Endothelial cell of umbilical vein (primary cell): Measurements from ENCODE around the gene CNGB1. TPM values are rescaled to one million over a fixed set of nuclear protein-coding genes. Genes with fewer than 3 reads are reported as not detected.

Experiments
- BruUV-seq: library from RNA; stranded (reverse); fragments of 400-500 nt; replicated peaks from 2 replicates; lab custom pipeline; 2021; lab: Mats Ljungman, UMichigan
- CTCF ChIA-PET: fragments of 300-600, 350-600 bp; sonication (Branson Sonifier 250); formaldehyde crosslinking; loops from one replicate; lab custom pipeline; 2021; ENCODE audit warnings: antibody characterized with exemption, inconsistent platforms; lab: Charles Lee
- POLR2A ChIA-PET: fragments of 300-600, 350-600 bp; sonication (Branson Sonifier 250); formaldehyde crosslinking; loops from one replicate; lab custom pipeline; 2021; ENCODE audit warnings: antibody characterized with exemption, inconsistent platforms; lab: Charles Lee
- DNase-seq: peaks from one replicate; pipeline ENCODE4 v3.0.0-alpha.2; 2011; ENCODE audit warnings: low read depth, low spot score
- FAIRE-seq: peaks from 2 replicates; lab custom pipeline; 2011; peaks lifted over from hg19 to GRCh38; lab: Jason Lieb, UNC
- H2AFZ ChIP-seq: 2 replicates; pipeline ENCODE4 v1.6.0; 2012; ENCODE audit warnings: low read depth, low read length, control low read depth, inconsistent platforms
- H3K27ac ChIP-seq: 2 replicates; pipeline ENCODE4 v1.5.1; 2011; ENCODE audit warnings: low read depth, mild to moderate bottlenecking, control low read depth, low read length, moderate library complexity; ENCODE audit not compliant: insufficient read depth
- H3K27me3 ChIP-seq, 2 experiments: 2 replicates each; pipeline versions ENCODE4 v1.6.0 to v1.6.1; 2011; ENCODE audit warnings: low read length in 2 of 2, mixed read lengths in 1 of 2; ENCODE audit not compliant: control insufficient read depth in 2 of 2, insufficient read depth in 2 of 2
- H3K36me3 ChIP-seq, 2 experiments: 2 replicates in 1 of 2; 3 replicates in 1 of 2; pipeline ENCODE4 v1.5.1; 2011; ENCODE audit warnings: low read length in 2 of 2, mild to moderate bottlenecking in 1 of 2, moderate library complexity in 1 of 2; ENCODE audit not compliant: control insufficient read depth in 2 of 2, insufficient read depth in 2 of 2; ENCODE audit errors: extremely low read depth in 1 of 2
- H3K4me1 ChIP-seq: 3 replicates; pipeline ENCODE4 v1.5.1; 2011; ENCODE audit warnings: mild to moderate bottlenecking, low read length; ENCODE audit not compliant: control insufficient read depth, insufficient read depth; ENCODE audit errors: extremely low read depth
- H3K4me2 ChIP-seq: 2 replicates; pipeline ENCODE4 v1.6.1; 2011; ENCODE audit warnings: low read length, control low read depth, mixed read lengths; ENCODE audit not compliant: insufficient read depth
- H3K4me3 ChIP-seq, 3 experiments: fragments of 200-600 bp in 1 of 3; sonication (generic), shearing (Covaris generic) in 1 of 3; replicated peaks in 1 of 3; 2 replicates each; pipeline ENCODE4 v1.5.1; 2011 to 2016; ENCODE audit warnings: control low read depth in 3 of 3, low read length in 3 of 3, mild to moderate bottlenecking in 2 of 3, inconsistent platforms in 1 of 3, low read depth in 1 of 3, moderate library complexity in 1 of 3; ENCODE audit not compliant: insufficient read depth in 1 of 3
- H3K79me2 ChIP-seq: 2 replicates; pipeline ENCODE4 v1.6.0; 2012; ENCODE audit warnings: low read length, inconsistent platforms; ENCODE audit not compliant: control insufficient read depth, insufficient read depth
- H3K9ac ChIP-seq: replicated peaks from 2 replicates; pipeline ENCODE3; 2011; ENCODE audit warnings: low read length, control low read depth; ENCODE audit not compliant: insufficient read depth; ENCODE audit errors: extremely low read depth
- H3K9me1 ChIP-seq: replicated peaks from 3 replicates; pipeline ENCODE4 v1.6.0; 2011; ENCODE audit warnings: mild to moderate bottlenecking, low read length; ENCODE audit not compliant: control insufficient read depth, insufficient read depth; ENCODE audit errors: extremely low read depth
- H3K9me3 ChIP-seq: replicated peaks from 2 replicates; pipeline ENCODE4 v1.5.1; 2012; ENCODE audit warnings: low read length, inconsistent platforms; ENCODE audit not compliant: control insufficient read depth, insufficient read depth
- H4K20me1 ChIP-seq: replicated peaks from 2 replicates; pipeline ENCODE3; 2011; ENCODE audit warnings: mild to moderate bottlenecking, low read length; ENCODE audit not compliant: control insufficient read depth, insufficient read depth; ENCODE audit errors: extremely low read depth
- EZH2 ChIP-seq: IDR thresholded peaks from 2 replicates; pipeline ENCODE4 v1.6.1; 2012; ENCODE audit warnings: borderline replicate concordance, low read depth, mild to moderate bottlenecking, moderate library complexity, low read length, inconsistent platforms; ENCODE audit not compliant: severe bottlenecking
- GATA2 ChIP-seq: IDR thresholded peaks from 2 replicates; pipeline ENCODE4 v1.7.0; 2011; ENCODE audit warnings: low read depth, mild to moderate bottlenecking, moderate library complexity, mixed read lengths, low read length; ENCODE audit not compliant: insufficient read length, insufficient read depth
- JUN ChIP-seq: IDR thresholded peaks from 2 replicates; pipeline ENCODE4 v1.6.1; 2011; ENCODE audit warnings: borderline replicate concordance, low read depth; ENCODE audit not compliant: insufficient read length, insufficient read depth
- MYC ChIP-seq: IDR thresholded peaks from one replicate; pipeline ENCODE4 v1.6.1; 2011; ENCODE audit warnings: mild to moderate bottlenecking, low read depth, low read length
- POLR2A ChIP-seq: IDR thresholded peaks from 2 replicates; pipeline ENCODE4 v1.6.1; 2012; ENCODE audit warnings: low read depth, mild to moderate bottlenecking, control low read depth, low read length
- POLR2AphosphoS5 ChIP-seq: IDR thresholded peaks from 2 replicates; pipeline ENCODE4 v1.6.1; 2012; ENCODE audit warnings: low read depth, mild to moderate bottlenecking, control low read depth, low read length, moderate library complexity; ENCODE audit not compliant: insufficient read depth
- dilution Hi-C: fragments of 300-500 bp; cut with MboI; formaldehyde crosslinking; loops from one replicate; pipeline ENCODE4 v1.15.0; 2019; ENCODE audit warnings: low sequenced_read_pairs; ENCODE audit not compliant: extremely low pct_ligation_motif_present
- intact Hi-C: fragments of 100-400 bp; cut with micrococcal nuclease; formaldehyde crosslinking; loops from one replicate; pipeline ENCODE4 v1.10.0; 2022
- polyA plus RNA-seq, 4 experiments: library from polyadenylated mRNA; depleted of rRNA in 3 of 4; stranded (reverse) in 3 of 4; unstranded in 1 of 4; fragments of >200 nt; gene quantifications; 2 replicates each; pipeline versions ENCODE4 v1.2.1 to v1.2.3, GENCODE V29; 2011 to 2012; ENCODE audit warnings: missing spikeins in 1 of 4
- total RNA-seq: library from RNA; stranded (reverse); gene quantifications from 2 replicates; pipeline ENCODE4 v1.2.3, GENCODE V29; 2021
- TF ChIP-seq, protein P1 (sequence below): IDR thresholded peaks from 2 replicates; pipeline ENCODE4 v1.6.1; 2011; ENCODE audit not compliant: insufficient read depth, insufficient read length
- TF ChIP-seq, protein P2 (sequence below), 2 donors: IDR thresholded peaks; 1 replicate in 1 of 2; 2 replicates in 1 of 2; pipeline ENCODE4 v1.5.1; 2011; ENCODE audit warnings: low read length in 2 of 2, mild to moderate bottlenecking in 2 of 2, moderate library complexity in 2 of 2, control low read depth in 1 of 2, inconsistent platforms in 1 of 2, low read depth in 1 of 2; ENCODE audit not compliant: insufficient read depth in 1 of 2; ENCODE audit errors: extremely low read depth in 1 of 2

CNGB1 gene
- total and polyA plus RNA-seq, 2 donors (not counting 3 experiments of a cell fraction or from before 2014, with no cell fraction given), result not detected

DNA sequence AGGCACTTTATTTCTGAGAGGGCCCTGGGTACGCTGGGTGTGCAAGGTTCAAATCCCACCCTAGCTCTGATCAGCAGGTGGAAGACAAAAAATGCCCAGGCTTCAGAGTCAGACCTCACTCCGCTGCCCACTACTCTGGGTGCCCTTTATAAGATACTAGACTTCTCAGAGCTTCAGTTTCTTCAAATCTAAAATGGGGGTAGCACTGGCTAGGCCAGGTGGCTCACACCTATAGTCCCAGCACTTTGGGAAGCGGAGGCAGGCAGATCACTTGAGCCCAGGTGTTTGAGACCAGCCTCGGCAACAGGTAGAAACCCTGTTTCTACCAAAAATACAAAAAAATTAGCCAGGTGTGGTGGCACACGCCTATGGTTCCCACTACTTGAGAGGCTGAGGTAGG, 32.0 kb upstream of the CNGB1 start:
- Histone ChIP-seq H3K4me3 (no peak overlapping the region), H3K9me1 (no peaks in the 10 kb centered on the region), H2AFZ (no peak overlapping the region), H3K4me1 (peaks cover 17% of the 10 kb centered on the region), H3K27me3 (no peaks in the 10 kb centered on the region), H3K9ac (no peak overlapping the region), H3K27ac (no peak overlapping the region), H4K20me1 (no peaks in the 10 kb centered on the region), H3K79me2 (peaks cover 4% of the 10 kb centered on the region), H3K9me3 (no peaks in the 10 kb centered on the region), H3K36me3 (peaks cover 0 to 2% of the 10 kb centered on the region in 2 experiments), H3K4me2 (no peak overlapping the region)
- CTCF ChIA-PET, result interaction anchor here (2.4 kb wide), 1 partner anchor 119 kb away, joined by 9 read pairs; no protein-coding TSS in a partner anchor
- TF ChIP-seq EZH2, result no peak
- no peak for TF ChIP-seq POLR2A
- TF ChIP-seq POLR2AphosphoS5, result no peak
- no peak for TF ChIP-seq GATA2
- TF ChIP-seq JUN, result no peak
- TF ChIP-seq, protein P1, sequence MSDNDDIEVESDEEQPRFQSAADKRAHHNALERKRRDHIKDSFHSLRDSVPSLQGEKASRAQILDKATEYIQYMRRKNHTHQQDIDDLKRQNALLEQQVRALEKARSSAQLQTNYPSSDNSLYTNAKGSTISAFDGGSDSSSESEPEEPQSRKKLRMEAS, result no peak
- TF ChIP-seq, protein P2, sequence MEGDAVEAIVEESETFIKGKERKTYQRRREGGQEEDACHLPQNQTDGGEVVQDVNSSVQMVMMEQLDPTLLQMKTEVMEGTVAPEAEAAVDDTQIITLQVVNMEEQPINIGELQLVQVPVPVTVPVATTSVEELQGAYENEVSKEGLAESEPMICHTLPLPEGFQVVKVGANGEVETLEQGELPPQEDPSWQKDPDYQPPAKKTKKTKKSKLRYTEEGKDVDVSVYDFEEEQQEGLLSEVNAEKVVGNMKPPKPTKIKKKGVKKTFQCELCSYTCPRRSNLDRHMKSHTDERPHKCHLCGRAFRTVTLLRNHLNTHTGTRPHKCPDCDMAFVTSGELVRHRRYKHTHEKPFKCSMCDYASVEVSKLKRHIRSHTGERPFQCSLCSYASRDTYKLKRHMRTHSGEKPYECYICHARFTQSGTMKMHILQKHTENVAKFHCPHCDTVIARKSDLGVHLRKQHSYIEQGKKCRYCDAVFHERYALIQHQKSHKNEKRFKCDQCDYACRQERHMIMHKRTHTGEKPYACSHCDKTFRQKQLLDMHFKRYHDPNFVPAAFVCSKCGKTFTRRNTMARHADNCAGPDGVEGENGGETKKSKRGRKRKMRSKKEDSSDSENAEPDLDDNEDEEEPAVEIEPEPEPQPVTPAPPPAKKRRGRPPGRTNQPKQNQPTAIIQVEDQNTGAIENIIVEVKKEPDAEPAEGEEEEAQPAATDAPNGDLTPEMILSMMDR (IDR thresholded peaks at IDR 0.05; ENCODE audit: extremely low read depth in 1 of 2, insufficient read depth in 1 of 2, low read depth in 1 of 2, low read length in 2 of 2), result no peak
- no peak for TF ChIP-seq MYC
- BruUV-seq, result no TSS peak
- no peak for DNase-seq
- dilution Hi-C loops (no loop called here), intact Hi-C loops (loop anchor here (5.0 kb wide), 1 partner anchor 356 kb away; no protein-coding TSS in a partner anchor)
- POLR2A ChIA-PET, result no interaction called here
- no peak for FAIRE-seq
